Measurements from ENCODE around the gene C1orf53.
A peak's percentile ranks its signal among the peaks of the same experiment; 100 is the strongest.

The C1orf53 gene

DNA sequence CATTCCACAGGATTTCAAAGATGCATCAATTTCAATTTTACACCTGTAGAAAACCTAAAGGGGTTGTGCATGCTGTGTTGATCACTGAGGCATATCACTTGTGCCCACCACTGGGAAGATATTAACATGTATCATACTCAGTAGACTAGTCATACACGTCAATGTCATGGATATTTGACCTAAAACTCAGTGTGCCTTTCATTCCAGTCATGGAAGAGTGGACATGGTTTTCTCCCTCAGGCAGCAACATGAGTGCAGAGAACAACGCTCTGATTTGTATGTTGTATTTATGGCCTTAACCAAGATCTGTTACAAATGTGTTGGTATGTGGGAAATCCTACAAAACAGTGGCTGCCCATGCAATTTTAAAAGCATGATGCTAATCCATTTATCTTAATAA, 6.1 kb upstream of the C1orf53 start:
- H3K9me2 ChIP-seq (replicated peaks; ENCODE audit: insufficient read depth, low read length) = no peaks in the 10 kb centered on the region

GRCh38 chr1:197899037-197899436, 3.4 kb upstream of the C1orf53 start:
- no peaks in the 10 kb centered on the region for H3K79me2 ChIP-seq (ENCODE audit: low read length)
- H2AFZ ChIP-seq (ENCODE audit: low read length) = no peak overlapping the region
- no peaks in the 10 kb centered on the region for H3K9me2 ChIP-seq (replicated peaks; ENCODE audit: insufficient read depth, low read length)

More for the DNA sequence above, 6.1 kb upstream of the C1orf53 start:
- H3K9ac ChIP-seq (ENCODE audit: low read length) = no peak overlapping the region
- H3K4me1 ChIP-seq (ENCODE audit: low read length) = no peaks in the 10 kb centered on the region
- no peak for DNase-seq
- no peak overlapping the region for H3K27ac ChIP-seq (ENCODE audit: low read length)
- no peak overlapping the region for H3K4me3 ChIP-seq (ENCODE audit: low read length)
- no peaks in the 10 kb centered on the region for H3K9me3 ChIP-seq (replicated peaks; ENCODE audit: insufficient read depth, low read length)
- no peak overlapping the region for H2AFZ ChIP-seq (ENCODE audit: low read length)
- TF ChIP-seq EZH2 (optimal IDR thresholded peaks at IDR 0.05; ENCODE audit: low read depth, low read length) (no peak), EZH2phosphoT487 (IDR thresholded peaks at IDR 0.05; ENCODE audit: low read length) (no peak)
- TF ChIP-seq, protein P1, sequence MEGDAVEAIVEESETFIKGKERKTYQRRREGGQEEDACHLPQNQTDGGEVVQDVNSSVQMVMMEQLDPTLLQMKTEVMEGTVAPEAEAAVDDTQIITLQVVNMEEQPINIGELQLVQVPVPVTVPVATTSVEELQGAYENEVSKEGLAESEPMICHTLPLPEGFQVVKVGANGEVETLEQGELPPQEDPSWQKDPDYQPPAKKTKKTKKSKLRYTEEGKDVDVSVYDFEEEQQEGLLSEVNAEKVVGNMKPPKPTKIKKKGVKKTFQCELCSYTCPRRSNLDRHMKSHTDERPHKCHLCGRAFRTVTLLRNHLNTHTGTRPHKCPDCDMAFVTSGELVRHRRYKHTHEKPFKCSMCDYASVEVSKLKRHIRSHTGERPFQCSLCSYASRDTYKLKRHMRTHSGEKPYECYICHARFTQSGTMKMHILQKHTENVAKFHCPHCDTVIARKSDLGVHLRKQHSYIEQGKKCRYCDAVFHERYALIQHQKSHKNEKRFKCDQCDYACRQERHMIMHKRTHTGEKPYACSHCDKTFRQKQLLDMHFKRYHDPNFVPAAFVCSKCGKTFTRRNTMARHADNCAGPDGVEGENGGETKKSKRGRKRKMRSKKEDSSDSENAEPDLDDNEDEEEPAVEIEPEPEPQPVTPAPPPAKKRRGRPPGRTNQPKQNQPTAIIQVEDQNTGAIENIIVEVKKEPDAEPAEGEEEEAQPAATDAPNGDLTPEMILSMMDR (IDR thresholded peaks at IDR 0.05; ENCODE audit: low read length) = no peak
- no peaks in the 10 kb centered on the region for H3K27me3 ChIP-seq (replicated peaks; ENCODE audit: insufficient read depth, low read length)
- H3K79me2 ChIP-seq (ENCODE audit: low read length) = no peaks in the 10 kb centered on the region
- H3K4me2 ChIP-seq (ENCODE audit: low read depth, low read length) = no peak overlapping the region
- no peaks in the 10 kb centered on the region for H3F3A ChIP-seq (ENCODE audit: insufficient read depth, low read length)
- no peaks in the 10 kb centered on the region for H3K36me3 ChIP-seq (replicated peaks; ENCODE audit: insufficient read depth, low read length)
- no peaks in the 10 kb centered on the region for H4K20me1 ChIP-seq (ENCODE audit: insufficient read depth, low read length)

DNA sequence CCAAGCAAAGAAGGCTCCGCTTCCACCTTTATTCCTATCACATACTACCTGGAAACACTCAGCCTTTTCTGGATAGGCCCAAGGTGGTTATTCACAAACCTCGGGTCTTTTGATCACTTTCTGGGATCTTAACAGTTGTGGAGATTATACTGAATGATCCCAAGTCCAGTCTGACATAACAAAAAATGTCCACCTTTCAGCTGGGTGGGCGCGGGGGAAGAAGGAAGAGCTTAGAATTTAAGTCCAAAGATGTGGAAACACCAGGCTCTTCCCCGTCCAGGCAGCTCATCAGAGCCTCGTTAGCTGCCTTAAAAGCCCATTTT, 338 bp upstream of the C1orf53 start:
- H3K4me3 ChIP-seq (ENCODE audit: low read length) = peak overlapping the region; percentile 76
- peak overlapping the region; percentile 93 for H2AFZ ChIP-seq (ENCODE audit: low read length)
- no peaks in the 10 kb centered on the region for H3F3A ChIP-seq (ENCODE audit: insufficient read depth, low read length)
- peak overlapping the region; percentile 83 for H3K9ac ChIP-seq (ENCODE audit: low read length)
- H3K27me3 ChIP-seq (replicated peaks; ENCODE audit: insufficient read depth, low read length) = no peaks in the 10 kb centered on the region
- H3K79me2 ChIP-seq (ENCODE audit: low read length) = no peaks in the 10 kb centered on the region
- H3K36me3 ChIP-seq (replicated peaks; ENCODE audit: insufficient read depth, low read length) = no peaks in the 10 kb centered on the region
- no peak for DNase-seq
- no peaks in the 10 kb centered on the region for H3K9me3 ChIP-seq (replicated peaks; ENCODE audit: insufficient read depth, low read length)
- peak overlapping the region; percentile 84 for H3K4me2 ChIP-seq (ENCODE audit: low read depth, low read length)
- TF ChIP-seq EZH2phosphoT487 (IDR thresholded peaks at IDR 0.05; ENCODE audit: low read length) = no peak
- TF ChIP-seq, protein P1 (IDR thresholded peaks at IDR 0.05; ENCODE audit: low read length) = no peak
- TF ChIP-seq EZH2 (optimal IDR thresholded peaks at IDR 0.05; ENCODE audit: low read depth, low read length) = no peak
- H3K4me1 ChIP-seq (ENCODE audit: low read length) = 0 out of 2 replicates have a peak, but pooled peaks cover 8% of the 10 kb centered on the region
- no peaks in the 10 kb centered on the region for H3K9me2 ChIP-seq (replicated peaks; ENCODE audit: insufficient read depth, low read length)
- no peaks in the 10 kb centered on the region for H4K20me1 ChIP-seq (ENCODE audit: insufficient read depth, low read length)
- H3K27ac ChIP-seq (ENCODE audit: low read length) = peak overlapping the region; percentile 78

More at GRCh38 chr1:197899037-197899436, 3.4 kb upstream of the C1orf53 start:
- Histone ChIP-seq H4K20me1 (ENCODE audit: insufficient read depth, low read length) (no peaks in the 10 kb centered on the region), H3K9me3 (replicated peaks; ENCODE audit: insufficient read depth, low read length) (no peaks in the 10 kb centered on the region), H3K36me3 (replicated peaks; ENCODE audit: insufficient read depth, low read length) (no peaks in the 10 kb centered on the region), H3K27me3 (replicated peaks; ENCODE audit: insufficient read depth, low read length) (no peaks in the 10 kb centered on the region), H3K9ac (ENCODE audit: low read length) (no peak overlapping the region), H3K4me3 (ENCODE audit: low read length) (no peak overlapping the region), H3K4me2 (ENCODE audit: low read depth, low read length) (no peak overlapping the region), H3F3A (ENCODE audit: insufficient read depth, low read length) (no peaks in the 10 kb centered on the region), H3K4me1 (ENCODE audit: low read length) (0 out of 2 replicates have a peak, but pooled peaks cover 8% of the 10 kb centered on the region), H3K27ac (ENCODE audit: low read length) (no peak overlapping the region)
- no peak for DNase-seq
- no peak for TF ChIP-seq EZH2 (optimal IDR thresholded peaks at IDR 0.05; ENCODE audit: low read depth, low read length)
- TF ChIP-seq, protein P1 (IDR thresholded peaks at IDR 0.05; ENCODE audit: low read length) = no peak

All from MM.1S (cell line).